Choroid plexus epithelial cell (primary cell): Measurements from ENCODE around the gene TGFBR2.

Experiments used
- DNase-seq: peaks from one replicate; pipeline ENCODE4 v3.0.0-alpha.2; 2010; ENCODE audit warnings: low read depth
- H3K4me3 ChIP-seq: 2 replicates; pipeline ENCODE4 v1.5.1; 2011; ENCODE audit warnings: low read depth, mild to moderate bottlenecking, control low read depth, low read length, moderate library complexity
- TF ChIP-seq, protein P1 (sequence below): conservative IDR thresholded peaks from 2 replicates; pipeline ENCODE4 v1.5.1; 2011; ENCODE audit warnings: low read depth, mild to moderate bottlenecking, control low read depth, inconsistent platforms, low read length, moderate library complexity

The TGFBR2 gene

DNA sequence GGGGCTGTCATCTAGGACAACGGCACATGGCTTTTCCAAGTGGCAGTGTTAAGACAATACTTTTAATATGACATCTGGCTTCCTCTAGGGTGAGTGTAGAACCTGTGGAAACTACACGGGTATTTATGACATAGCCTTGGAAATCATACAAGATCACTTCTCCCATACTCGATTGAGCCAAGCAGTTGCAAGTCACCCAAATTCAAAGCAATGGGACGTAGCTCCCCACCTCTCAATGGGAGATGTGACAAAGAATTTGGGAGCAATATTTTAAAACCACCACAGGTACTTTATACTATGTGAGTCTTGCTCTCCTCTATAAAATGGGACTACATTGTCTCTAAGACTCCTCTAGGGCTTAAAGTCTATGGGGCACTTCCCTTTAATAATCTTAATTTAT, 93.5 kb downstream of the TGFBR2 start:
- TF ChIP-seq, protein P1, sequence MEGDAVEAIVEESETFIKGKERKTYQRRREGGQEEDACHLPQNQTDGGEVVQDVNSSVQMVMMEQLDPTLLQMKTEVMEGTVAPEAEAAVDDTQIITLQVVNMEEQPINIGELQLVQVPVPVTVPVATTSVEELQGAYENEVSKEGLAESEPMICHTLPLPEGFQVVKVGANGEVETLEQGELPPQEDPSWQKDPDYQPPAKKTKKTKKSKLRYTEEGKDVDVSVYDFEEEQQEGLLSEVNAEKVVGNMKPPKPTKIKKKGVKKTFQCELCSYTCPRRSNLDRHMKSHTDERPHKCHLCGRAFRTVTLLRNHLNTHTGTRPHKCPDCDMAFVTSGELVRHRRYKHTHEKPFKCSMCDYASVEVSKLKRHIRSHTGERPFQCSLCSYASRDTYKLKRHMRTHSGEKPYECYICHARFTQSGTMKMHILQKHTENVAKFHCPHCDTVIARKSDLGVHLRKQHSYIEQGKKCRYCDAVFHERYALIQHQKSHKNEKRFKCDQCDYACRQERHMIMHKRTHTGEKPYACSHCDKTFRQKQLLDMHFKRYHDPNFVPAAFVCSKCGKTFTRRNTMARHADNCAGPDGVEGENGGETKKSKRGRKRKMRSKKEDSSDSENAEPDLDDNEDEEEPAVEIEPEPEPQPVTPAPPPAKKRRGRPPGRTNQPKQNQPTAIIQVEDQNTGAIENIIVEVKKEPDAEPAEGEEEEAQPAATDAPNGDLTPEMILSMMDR, result no peak
- no peak for DNase-seq
- H3K4me3 ChIP-seq, result no peak overlapping the region

DNA sequence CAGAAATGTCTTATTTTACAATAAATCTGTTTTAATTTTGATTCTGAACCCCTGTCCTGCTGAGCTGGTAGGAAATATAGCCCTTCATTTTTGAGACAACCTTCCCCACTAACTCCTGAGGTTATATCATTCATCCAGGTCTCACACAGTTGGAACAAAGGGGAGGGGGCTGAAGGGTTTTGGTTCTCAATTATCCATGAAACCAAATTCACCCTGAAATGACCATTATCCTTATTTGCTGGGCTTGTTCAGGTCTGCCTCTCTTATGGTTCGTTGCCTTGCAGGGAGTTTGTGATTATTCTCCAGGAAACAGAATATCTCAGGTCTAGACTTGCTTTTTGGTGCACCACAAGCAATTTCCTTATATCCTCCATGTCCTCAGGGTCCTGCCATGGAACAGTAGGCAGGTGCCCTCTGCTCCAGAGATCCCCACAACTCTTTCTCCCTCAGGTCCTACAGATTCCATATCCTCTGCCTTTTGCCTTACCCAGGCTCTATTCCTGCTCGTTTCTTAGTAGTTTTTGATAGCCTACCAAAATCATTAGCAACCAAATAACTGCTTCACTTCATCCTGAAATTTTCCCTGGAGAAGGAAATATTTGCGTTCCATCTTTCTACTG, 94.4 kb downstream of the TGFBR2 start:
- no peak for DNase-seq
- no peak overlapping the region for H3K4me3 ChIP-seq
- TF ChIP-seq, protein P1, result no peak

DNA sequence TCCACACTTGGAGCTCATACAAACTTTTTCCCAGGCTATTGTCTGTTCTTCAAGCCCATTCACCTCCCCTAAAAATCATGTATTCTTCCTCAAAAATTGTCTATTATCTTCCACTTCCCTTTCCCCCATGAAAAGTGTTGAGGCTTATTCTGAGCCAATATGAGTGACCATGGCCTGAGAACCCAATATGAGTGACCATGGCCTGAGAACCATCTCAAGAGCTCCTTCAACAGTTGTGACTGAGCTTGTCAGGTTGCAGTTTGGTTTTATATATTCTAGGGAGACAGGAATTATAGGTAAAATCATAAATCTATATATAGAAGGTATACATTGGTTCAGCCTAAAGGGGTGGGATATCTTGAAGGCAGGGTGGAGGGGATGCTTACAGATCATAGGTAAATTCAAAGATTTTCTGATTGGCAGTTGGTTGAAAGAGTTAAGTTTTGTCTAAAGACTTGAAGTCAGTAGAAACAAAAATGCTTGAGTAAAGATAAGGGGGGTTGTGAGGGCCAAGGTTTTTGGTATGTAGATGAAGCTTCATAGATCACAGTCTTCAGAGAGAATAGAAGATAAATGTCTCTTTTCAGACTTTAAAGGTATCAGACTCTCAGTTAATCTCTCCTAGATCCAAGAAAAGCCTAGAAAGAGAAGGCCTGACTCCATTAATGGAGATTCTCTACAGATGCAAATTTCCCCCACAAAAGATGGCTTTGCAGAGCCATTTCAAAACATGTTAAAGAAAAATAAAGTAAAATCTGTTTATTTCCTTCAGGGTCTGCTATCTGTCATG, 95.8 kb downstream of the TGFBR2 start:
- no peak overlapping the region for H3K4me3 ChIP-seq
- no peak for DNase-seq
- TF ChIP-seq, protein P1, result no peak

DNA sequence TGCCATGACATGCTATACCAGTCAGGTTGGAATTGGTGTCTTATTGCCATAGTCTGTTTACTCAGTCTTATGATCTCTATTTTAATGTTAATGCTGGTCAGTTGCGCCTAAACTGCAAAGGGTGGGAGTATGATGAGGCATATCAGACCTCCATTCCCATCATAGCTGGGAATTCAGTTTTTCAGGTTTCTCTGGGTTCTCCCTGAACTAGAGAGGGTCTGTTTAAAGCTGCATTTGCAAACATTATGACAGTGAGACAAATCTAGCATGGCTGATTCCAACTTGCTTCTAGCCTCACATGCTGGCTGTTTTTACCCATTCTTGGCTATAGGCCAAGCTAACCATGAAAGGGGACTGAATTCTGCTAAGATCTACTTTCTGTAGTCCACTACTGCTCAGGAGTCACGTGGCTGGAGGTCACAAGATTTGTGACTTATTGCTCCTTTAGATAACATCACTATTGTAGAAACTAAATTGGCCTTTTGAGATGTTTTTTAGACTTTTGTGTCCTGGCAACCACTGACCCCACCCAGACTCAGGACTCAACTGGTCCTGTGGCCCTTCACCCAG, 96.5 kb downstream of the TGFBR2 start:
- TF ChIP-seq, protein P1, result no peak
- DNase-seq, result no peak
- no peak overlapping the region for H3K4me3 ChIP-seq

DNA sequence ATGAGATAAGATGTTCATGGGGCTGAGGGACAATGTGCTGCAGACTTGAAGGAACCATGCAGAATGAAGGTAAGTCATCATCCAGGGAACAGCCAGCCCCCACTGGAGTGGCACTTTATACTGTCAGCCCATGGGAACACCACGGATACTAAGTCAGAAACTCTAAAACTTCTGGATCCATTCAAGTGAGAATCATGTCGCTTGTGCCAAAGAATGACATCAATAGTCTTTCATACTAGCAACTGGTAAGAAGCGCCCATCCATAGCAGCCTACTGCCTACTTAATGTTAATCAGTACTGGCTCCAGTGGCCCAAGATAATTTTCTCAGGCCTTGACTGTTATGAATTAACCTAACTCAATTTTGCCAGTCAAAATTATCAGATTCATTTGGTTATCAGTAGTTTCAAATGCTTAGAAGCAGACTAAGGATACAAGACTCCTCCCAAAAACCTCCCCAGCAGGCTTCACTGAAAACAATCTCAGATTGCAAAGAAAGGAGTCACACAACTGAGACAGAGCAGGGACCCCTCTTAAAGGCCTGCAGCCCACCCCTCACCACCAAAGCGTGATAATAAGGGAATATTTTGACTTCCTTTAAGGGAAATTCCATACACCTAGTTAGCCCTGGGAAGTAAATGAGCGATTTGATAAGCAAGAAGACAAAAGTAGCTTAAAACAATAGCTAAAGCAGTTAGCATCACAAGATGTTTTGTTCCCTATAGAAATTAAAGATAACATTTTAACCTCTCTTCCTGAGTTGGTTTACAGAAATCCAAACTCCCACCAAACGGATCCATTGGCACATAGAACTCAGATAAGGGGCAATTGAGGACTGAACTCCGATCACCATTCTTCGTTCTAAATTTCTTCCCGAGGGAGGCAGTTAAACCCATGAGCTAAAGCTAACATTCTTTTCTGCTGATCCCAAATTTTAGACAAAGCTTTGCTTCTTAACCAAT, 98.8 kb downstream of the TGFBR2 start:
- no peak overlapping the region for H3K4me3 ChIP-seq
- TF ChIP-seq, protein P1, result no peak
- DNase-seq, result no peak

DNA sequence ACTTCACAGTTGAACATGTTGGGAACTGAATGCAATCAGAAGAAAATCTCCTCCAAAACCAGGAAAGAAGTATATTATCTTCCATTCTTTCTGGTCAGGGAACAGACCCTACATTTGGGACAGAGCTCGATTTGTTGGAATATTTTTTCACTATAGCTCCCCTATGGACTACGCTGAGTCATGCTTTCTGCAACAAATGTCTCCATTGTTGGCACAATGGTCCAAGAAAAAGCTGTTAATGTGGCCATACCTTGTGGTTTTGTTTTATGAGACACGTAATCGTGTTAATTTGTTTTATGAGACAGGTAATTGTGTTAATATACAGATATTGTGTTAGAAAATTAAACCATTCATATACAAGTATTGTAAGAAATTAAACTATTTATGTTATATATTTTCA, 101.4 kb downstream of the TGFBR2 start:
- no peak overlapping the region for H3K4me3 ChIP-seq

More for the DNA sequence above, 101.4 kb downstream of the TGFBR2 start:
- DNase-seq, result no peak
- TF ChIP-seq, protein P1, result no peak
